Cardiac fibroblast (primary cell): ENCODE results near the gene TMEM200C.
"Not testable (repeated sequence)": the region's sequence is repeated elsewhere in the genome, so short reads cannot be mapped to it uniquely, and the experiment has no call there.

Experiments
- DNase-seq, 2 donors: peaks; one replicate each; pipeline versions ENCODE4 v3.0.0 to v3.0.0-alpha.2; 2010; ENCODE audit warnings: low read depth in 2 of 2
- H3K4me3 ChIP-seq, 2 donors: replicated peaks in 1 of 2; 1 replicate in 1 of 2; 2 replicates in 1 of 2; pipeline ENCODE4 v1.5.1; 2011; ENCODE audit warnings: low read depth in 2 of 2, low read length in 2 of 2, mild to moderate bottlenecking in 2 of 2, moderate library complexity in 1 of 2
- TF ChIP-seq, protein P1 (sequence below): IDR thresholded peaks from one replicate; pipeline ENCODE4 v1.5.1; 2011; ENCODE audit warnings: low read depth, mild to moderate bottlenecking, low read length, inconsistent platforms

Gene TMEM200C

GRCh38 chr18:5865521-5865920 lies 29.8 kb downstream of the TMEM200C start:
- no peak overlapping the region for H3K4me3 ChIP-seq
- TF ChIP-seq, protein P1, sequence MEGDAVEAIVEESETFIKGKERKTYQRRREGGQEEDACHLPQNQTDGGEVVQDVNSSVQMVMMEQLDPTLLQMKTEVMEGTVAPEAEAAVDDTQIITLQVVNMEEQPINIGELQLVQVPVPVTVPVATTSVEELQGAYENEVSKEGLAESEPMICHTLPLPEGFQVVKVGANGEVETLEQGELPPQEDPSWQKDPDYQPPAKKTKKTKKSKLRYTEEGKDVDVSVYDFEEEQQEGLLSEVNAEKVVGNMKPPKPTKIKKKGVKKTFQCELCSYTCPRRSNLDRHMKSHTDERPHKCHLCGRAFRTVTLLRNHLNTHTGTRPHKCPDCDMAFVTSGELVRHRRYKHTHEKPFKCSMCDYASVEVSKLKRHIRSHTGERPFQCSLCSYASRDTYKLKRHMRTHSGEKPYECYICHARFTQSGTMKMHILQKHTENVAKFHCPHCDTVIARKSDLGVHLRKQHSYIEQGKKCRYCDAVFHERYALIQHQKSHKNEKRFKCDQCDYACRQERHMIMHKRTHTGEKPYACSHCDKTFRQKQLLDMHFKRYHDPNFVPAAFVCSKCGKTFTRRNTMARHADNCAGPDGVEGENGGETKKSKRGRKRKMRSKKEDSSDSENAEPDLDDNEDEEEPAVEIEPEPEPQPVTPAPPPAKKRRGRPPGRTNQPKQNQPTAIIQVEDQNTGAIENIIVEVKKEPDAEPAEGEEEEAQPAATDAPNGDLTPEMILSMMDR: no peak
- no peak for DNase-seq

GRCh38 chr18:5862127-5862526 lies 33.2 kb downstream of the TMEM200C start:
- not testable (repeated sequence) for H3K4me3 ChIP-seq, DNase-seq

DNA sequence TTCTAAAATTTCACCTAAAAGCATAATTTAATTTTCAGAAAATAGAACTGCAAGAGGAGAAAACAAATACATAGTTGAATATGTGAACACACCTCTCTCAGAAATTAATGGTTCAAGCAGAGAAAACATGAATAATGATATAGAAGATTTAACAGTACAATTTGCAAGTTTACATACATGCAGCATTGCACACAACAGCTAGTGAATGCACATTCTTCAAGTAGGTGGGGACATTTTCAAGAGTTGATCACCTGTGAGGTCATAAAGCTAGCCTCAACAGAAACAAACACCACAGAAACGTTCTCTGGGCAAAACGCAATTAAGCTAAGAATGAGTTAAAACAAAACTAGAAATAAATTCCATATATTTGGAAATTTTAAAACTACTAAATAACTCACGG lies 38.1 kb downstream of the TMEM200C start:
- no peak for DNase-seq

GRCh38 chr18:5853253-5853652 lies 42.1 kb downstream of the TMEM200C start:
- no peak for DNase-seq
- TF ChIP-seq, protein P1: no peak
- H3K4me3 ChIP-seq: no peak overlapping the region

More for the DNA sequence above, 38.1 kb downstream of the TMEM200C start:
- no peak overlapping the region for H3K4me3 ChIP-seq
- TF ChIP-seq, protein P1: no peak

- TF ChIP-seq, protein P1: no peak
- no peak for DNase-seq
- H3K4me3 ChIP-seq: no peak overlapping the region
These were observed 43.3 kb downstream of the TMEM200C start for GRCh38 chr18:5851998-5852397.

- no peak for DNase-seq
These were observed 52.7 kb downstream of the TMEM200C start for GRCh38 chr18:5842653-5843052.

DNA sequence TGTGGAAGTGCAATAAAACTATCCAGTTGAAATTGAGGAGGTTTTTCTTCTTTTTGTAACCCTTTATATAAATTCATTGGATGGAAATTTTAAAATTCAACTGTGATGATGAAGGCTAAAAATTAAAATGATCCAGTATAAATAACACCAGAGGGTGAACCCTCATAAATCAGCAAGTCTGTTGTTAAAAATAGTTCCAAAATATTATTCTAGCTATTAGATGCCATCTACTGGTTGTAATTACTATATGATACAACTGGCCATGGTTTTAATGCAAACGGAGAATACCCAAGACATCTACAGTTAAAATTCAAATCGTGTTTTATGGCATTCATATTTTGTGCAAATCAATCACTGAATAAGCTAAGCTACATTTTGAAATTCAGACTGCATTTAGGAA lies 53.8 kb downstream of the TMEM200C start:
- TF ChIP-seq, protein P1: no peak
- no peak overlapping the region for H3K4me3 ChIP-seq
- DNase-seq: peak; percentile 1

More at GRCh38 chr18:5842653-5843052, 52.7 kb downstream of the TMEM200C start:
- TF ChIP-seq, protein P1: no peak
- H3K4me3 ChIP-seq: no peak overlapping the region
